Mesendoderm (in vitro differentiated cells): ENCODE results near the gene METTL4.

ENCODE experiments used
- DNase-seq: peaks from one replicate; pipeline ENCODE4 v3.0.0; 2013
- H2AK5ac ChIP-seq: 2 replicates; pipeline ENCODE4 v1.6.1; 2013; ENCODE audit warnings: low read length, inconsistent platforms
- H2BK120ac ChIP-seq: 2 replicates; pipeline ENCODE4 v1.6.1; 2013; ENCODE audit warnings: low read depth, mild to moderate bottlenecking, low read length, moderate library complexity, mixed read lengths
- H2BK15ac ChIP-seq: replicated peaks from 2 replicates; pipeline ENCODE4 v1.6.1; 2013; ENCODE audit warnings: low read depth, mild to moderate bottlenecking, moderate library complexity
- H2BK5ac ChIP-seq: 2 replicates; pipeline ENCODE4 v1.6.1; 2013; ENCODE audit warnings: low read length, inconsistent platforms
- H3K18ac ChIP-seq: 2 replicates; pipeline ENCODE4 v1.6.1; 2013; ENCODE audit warnings: mild to moderate bottlenecking, low read length, mixed read lengths
- H3K23ac ChIP-seq: one replicate; pipeline ENCODE4 v1.6.1; 2013; ENCODE audit warnings: low read length
- H3K27ac ChIP-seq: 2 replicates; pipeline ENCODE4 v1.5.1; 2013; ENCODE audit warnings: low read depth, mild to moderate bottlenecking, inconsistent platforms, low read length, moderate library complexity
- H3K27me3 ChIP-seq: 2 replicates; pipeline ENCODE4 v1.6.1; 2013; ENCODE audit warnings: low read length, control low read depth, mild to moderate bottlenecking, inconsistent platforms; ENCODE audit not compliant: insufficient read depth, poor library complexity
- H3K36me3 ChIP-seq: 2 replicates; pipeline ENCODE4 v1.6.1; 2013; ENCODE audit warnings: low read length, inconsistent platforms; ENCODE audit not compliant: control insufficient read depth, insufficient read depth
- H3K4ac ChIP-seq: one replicate; pipeline ENCODE4 v1.6.1; 2013; ENCODE audit warnings: low read depth, mild to moderate bottlenecking, low read length, moderate library complexity
- H3K4me1 ChIP-seq: 2 replicates; pipeline ENCODE4 v1.6.1; 2013; ENCODE audit warnings: low read depth, low read length, inconsistent platforms; ENCODE audit not compliant: control insufficient read depth
- H3K4me2 ChIP-seq: 2 replicates; pipeline ENCODE4 v1.6.1; 2013; ENCODE audit warnings: low read length
- H3K4me3 ChIP-seq: 2 replicates; pipeline ENCODE4 v1.5.1; 2013; ENCODE audit warnings: mild to moderate bottlenecking, low read length
- H3K56ac ChIP-seq: one replicate; pipeline ENCODE4 v1.6.1; 2013; ENCODE audit warnings: low read length
- H3K79me1 ChIP-seq: 2 replicates; pipeline ENCODE4 v1.6.1; 2013; ENCODE audit warnings: low read length, inconsistent platforms
- H3K79me2 ChIP-seq: 2 replicates; pipeline ENCODE4 v1.6.1; 2013; ENCODE audit warnings: mild to moderate bottlenecking, low read length; ENCODE audit not compliant: control insufficient read depth, insufficient read depth
- H3K9ac ChIP-seq: 2 replicates; pipeline ENCODE4 v1.6.1; 2013; ENCODE audit warnings: low read length, inconsistent platforms
- H4K5ac ChIP-seq: one replicate; pipeline ENCODE4 v1.6.1; 2013; ENCODE audit warnings: low read length
- H4K8ac ChIP-seq: one replicate; pipeline ENCODE4 v1.6.1; 2013; ENCODE audit warnings: low read depth, mild to moderate bottlenecking, control low read depth, low read length, moderate library complexity
- WGBS: extraction: QIAGEN DNeasy Blood & Tissue Kit; methylation state at CpG from one replicate; pipeline ENCODE4 v1.1.7; 2013; ENCODE audit warnings: low lambda C conversion rate, missing lambda C conversion rate; ENCODE audit not compliant: insufficient coverage; ENCODE audit errors: extremely low coverage; 5-methylcytosine and 5-hydroxymethylcytosine counted together

Gene METTL4

GRCh38 chr18:2609604-2610003 is 38.3 kb upstream of the METTL4 start:
- no peak overlapping the region for H2BK15ac ChIP-seq
- H3K4ac ChIP-seq = no peak overlapping the region
- no peak overlapping the region for H3K56ac ChIP-seq
- no peaks in the 10 kb centered on the region for H3K27me3 ChIP-seq
- no peak overlapping the region for H3K4me3 ChIP-seq
- H4K8ac ChIP-seq = no peak overlapping the region
- H3K36me3 ChIP-seq = peaks cover 2% of the 10 kb centered on the region
- H3K4me2 ChIP-seq = no peak overlapping the region
- no peaks in the 10 kb centered on the region for H3K4me1 ChIP-seq
- H3K79me1 ChIP-seq = no peaks in the 10 kb centered on the region
- no peak overlapping the region for H2AK5ac ChIP-seq
- H3K9ac ChIP-seq = no peak overlapping the region
- no peak for DNase-seq
- no peak overlapping the region for H2BK5ac ChIP-seq
- H3K27ac ChIP-seq = no peak overlapping the region
- H3K18ac ChIP-seq = no peak overlapping the region
- H2BK120ac ChIP-seq = no peak overlapping the region
- no CpG with 5 or more reads among the region's 2 CpGs for WGBS
- H3K79me2 ChIP-seq = no peaks in the 10 kb centered on the region
- no peak overlapping the region for H4K5ac ChIP-seq
- no peak overlapping the region for H3K23ac ChIP-seq

GRCh38 chr18:2606335-2606734 is 35.0 kb upstream of the METTL4 start:
- Histone ChIP-seq H3K27me3 (no peaks in the 10 kb centered on the region), H2BK15ac (no peak overlapping the region), H3K79me2 (no peaks in the 10 kb centered on the region), H3K4me1 (no peaks in the 10 kb centered on the region), H3K4me2 (no peak overlapping the region), H3K18ac (no peak overlapping the region), H2AK5ac (no peak overlapping the region), H2BK5ac (no peak overlapping the region), H2BK120ac (no peak overlapping the region), H4K5ac (no peak overlapping the region), H4K8ac (no peak overlapping the region), H3K23ac (no peak overlapping the region), H3K56ac (no peak overlapping the region), H3K4me3 (no peak overlapping the region), H3K4ac (no peak overlapping the region), H3K9ac (no peak overlapping the region), H3K79me1 (no peaks in the 10 kb centered on the region), H3K36me3 (peaks cover 2% of the 10 kb centered on the region), H3K27ac (no peak overlapping the region)
- no peak for DNase-seq
- no CpG with 5 or more reads among the region's 2 CpGs for WGBS

- no peak overlapping the region for H3K9ac ChIP-seq
- DNase-seq = no peak
- H2AK5ac ChIP-seq = no peak overlapping the region
- no peak overlapping the region for H3K23ac ChIP-seq
- H3K27ac ChIP-seq = no peak overlapping the region
- H3K4me2 ChIP-seq = no peak overlapping the region
- H2BK5ac ChIP-seq = no peak overlapping the region
- no peak overlapping the region for H2BK120ac ChIP-seq
- no peak overlapping the region for H4K8ac ChIP-seq
- H3K4me3 ChIP-seq = no peak overlapping the region
- H3K4me1 ChIP-seq = no peaks in the 10 kb centered on the region
- H3K27me3 ChIP-seq = no peaks in the 10 kb centered on the region
- no peak overlapping the region for H3K18ac ChIP-seq
- H3K4ac ChIP-seq = no peak overlapping the region
- H4K5ac ChIP-seq = no peak overlapping the region
- H2BK15ac ChIP-seq = no peak overlapping the region
- H3K36me3 ChIP-seq = no peaks in the 10 kb centered on the region
- no peaks in the 10 kb centered on the region for H3K79me1 ChIP-seq
- H3K79me2 ChIP-seq = no peaks in the 10 kb centered on the region
- no peak overlapping the region for H3K56ac ChIP-seq
Observed at GRCh38 chr18:2602844-2603243, 31.5 kb upstream of the METTL4 start.

- H3K4me2 ChIP-seq = no peak overlapping the region
- no peak overlapping the region for H3K27ac ChIP-seq
- no peaks in the 10 kb centered on the region for H3K4me1 ChIP-seq
- DNase-seq = no peak
- H4K8ac ChIP-seq = no peak overlapping the region
- H3K27me3 ChIP-seq = no peaks in the 10 kb centered on the region
- H2AK5ac ChIP-seq = no peak overlapping the region
- no peak overlapping the region for H3K56ac ChIP-seq
- H2BK5ac ChIP-seq = no peak overlapping the region
- no peak overlapping the region for H2BK120ac ChIP-seq
- H3K23ac ChIP-seq = no peak overlapping the region
- no peak overlapping the region for H3K4me3 ChIP-seq
- no peak overlapping the region for H2BK15ac ChIP-seq
- H3K18ac ChIP-seq = no peak overlapping the region
- H4K5ac ChIP-seq = no peak overlapping the region
- H3K9ac ChIP-seq = no peak overlapping the region
- no peaks in the 10 kb centered on the region for H3K79me2 ChIP-seq
- no CpG with 5 or more reads among the region's 5 CpGs for WGBS
- H3K36me3 ChIP-seq = peaks cover 3% of the 10 kb centered on the region
- no peaks in the 10 kb centered on the region for H3K79me1 ChIP-seq
- no peak overlapping the region for H3K4ac ChIP-seq
Observed at GRCh38 chr18:2597639-2598038, 26.3 kb upstream of the METTL4 start.

GRCh38 chr18:2590303-2590702 is 19.0 kb upstream of the METTL4 start:
- Histone ChIP-seq H3K18ac (no peak overlapping the region), H2AK5ac (no peak overlapping the region), H3K4me3 (no peak overlapping the region), H2BK120ac (no peak overlapping the region), H3K4ac (no peak overlapping the region), H3K56ac (no peak overlapping the region), H3K36me3 (peaks cover 4% of the 10 kb centered on the region), H4K8ac (no peak overlapping the region), H3K79me1 (no peaks in the 10 kb centered on the region), H3K9ac (no peak overlapping the region), H3K23ac (no peak overlapping the region), H3K27ac (no peak overlapping the region), H3K4me1 (no peaks in the 10 kb centered on the region), H3K27me3 (no peaks in the 10 kb centered on the region), H2BK15ac (no peak overlapping the region), H2BK5ac (no peak overlapping the region), H3K4me2 (no peak overlapping the region), H3K79me2 (no peaks in the 10 kb centered on the region), H4K5ac (no peak overlapping the region)
- no CpG with 5 or more reads among the region's 2 CpGs for WGBS
- no peak for DNase-seq

GRCh38 chr18:2589345-2590068 is 18.2 kb upstream of the METTL4 start:
- H3K27me3 ChIP-seq = no peaks in the 10 kb centered on the region
- H3K79me1 ChIP-seq = no peaks in the 10 kb centered on the region
- H3K18ac ChIP-seq = no peak overlapping the region
- H4K5ac ChIP-seq = no peak overlapping the region
- H3K4me3 ChIP-seq = no peak overlapping the region
- H3K27ac ChIP-seq = no peak overlapping the region
- no peak overlapping the region for H3K56ac ChIP-seq
- H2BK120ac ChIP-seq = no peak overlapping the region
- H2BK5ac ChIP-seq = no peak overlapping the region
- no peak overlapping the region for H3K9ac ChIP-seq
- H4K8ac ChIP-seq = no peak overlapping the region
- H3K4me1 ChIP-seq = no peaks in the 10 kb centered on the region
- H2AK5ac ChIP-seq = no peak overlapping the region
- H2BK15ac ChIP-seq = no peak overlapping the region
- WGBS = no CpG with 5 or more reads among the region's 3 CpGs
- H3K36me3 ChIP-seq = peaks cover 3% of the 10 kb centered on the region
- DNase-seq = peak; percentile 2
- no peak overlapping the region for H3K4ac ChIP-seq
- H3K23ac ChIP-seq = no peak overlapping the region
- H3K79me2 ChIP-seq = no peaks in the 10 kb centered on the region
- H3K4me2 ChIP-seq = no peak overlapping the region
